Activated B cell treated with CpG ODN at 0.5 μM for 24 hours (primary cell): ENCODE results near the gene MST1. TPM values are rescaled to one million over a fixed set of nuclear protein-coding genes. Genes with fewer than 3 reads are reported as not detected.

Source experiments
- ATAC-seq: fragments of 200-7000 bp; cut with Tn5 transposase; one replicate; pipeline ENCODE4 v1.10.0; 2021; ENCODE audit warnings: low read depth, mild to moderate bottlenecking, moderate library complexity
- CTCF ChIA-PET: fragments of 350-600 bp; sonication (Branson Sonifier 250); formaldehyde crosslinking; loops from one replicate; lab custom pipeline; 2021; ENCODE audit warnings: antibody characterized with exemption; lab: Charles Lee
- POLR2A ChIA-PET: fragments of 350-600 bp; sonication (Branson Sonifier 250); formaldehyde crosslinking; loops from one replicate; lab custom pipeline; 2021; ENCODE audit warnings: antibody characterized with exemption; lab: Charles Lee
- DNase-seq: peaks from one replicate; pipeline ENCODE4 v3.0.0; 2022
- H3K27ac Mint-ChIP-seq: one replicate; pipeline ENCODE4 v1.8.0; 2020; ENCODE audit warnings: mixed read lengths
- H3K27me3 Mint-ChIP-seq: one replicate; pipeline ENCODE4 v1.8.0; 2021; ENCODE audit warnings: mixed read lengths
- H3K36me3 Mint-ChIP-seq: one replicate; pipeline ENCODE4 v1.8.0; 2021; ENCODE audit warnings: low read depth, mixed read lengths
- H3K4me1 Mint-ChIP-seq: one replicate; pipeline ENCODE4 v1.8.0; 2021; ENCODE audit warnings: mixed read lengths
- H3K4me3 Mint-ChIP-seq: one replicate; pipeline ENCODE4 v1.8.0; 2020; ENCODE audit warnings: mild to moderate bottlenecking, mixed read lengths
- H3K9me3 Mint-ChIP-seq: one replicate; pipeline ENCODE4 v1.8.0; 2020; ENCODE audit warnings: mixed read lengths
- intact Hi-C: fragments of 100-400 bp; cut with micrococcal nuclease; formaldehyde crosslinking; loops from one replicate; pipeline ENCODE4 v1.15.1; 2024
- total RNA-seq: library from RNA; stranded (reverse); gene quantifications from 2 replicates; pipeline ENCODE4 v1.2.3, GENCODE V29; 2022
- TF ChIP-seq, protein P1 (sequence below): fragments of 200-600 bp; IDR thresholded peaks from one replicate; pipeline ENCODE4 v1.8.0; 2022; ENCODE audit warnings: antibody characterized with exemption, mild to moderate bottlenecking

The MST1 gene
- total RNA-seq, 1 donor from 2014 or later = 8.0 TPM

GRCh38 chr3:49712631-49713317, 23.5 kb upstream of the MST1 start:
- Mint-ChIP-seq H3K4me3 (no peak overlapping the region), H3K4me1 (peaks cover under 1% of the 10 kb centered on the region), H3K9me3 (no peaks in the 10 kb centered on the region), H3K27me3 (no peaks in the 10 kb centered on the region), H3K27ac (no peak overlapping the region), H3K36me3 (peaks cover 15% of the 10 kb centered on the region)
- ATAC-seq (no peak), DNase-seq (no peak)
- CTCF ChIA-PET = interaction anchor here (1.0 kb wide), 1 partner anchor 9 kb away, joined by 3 read pairs; no protein-coding TSS in a partner anchor
- intact Hi-C loops = no loop called here
- TF ChIP-seq, protein P1, sequence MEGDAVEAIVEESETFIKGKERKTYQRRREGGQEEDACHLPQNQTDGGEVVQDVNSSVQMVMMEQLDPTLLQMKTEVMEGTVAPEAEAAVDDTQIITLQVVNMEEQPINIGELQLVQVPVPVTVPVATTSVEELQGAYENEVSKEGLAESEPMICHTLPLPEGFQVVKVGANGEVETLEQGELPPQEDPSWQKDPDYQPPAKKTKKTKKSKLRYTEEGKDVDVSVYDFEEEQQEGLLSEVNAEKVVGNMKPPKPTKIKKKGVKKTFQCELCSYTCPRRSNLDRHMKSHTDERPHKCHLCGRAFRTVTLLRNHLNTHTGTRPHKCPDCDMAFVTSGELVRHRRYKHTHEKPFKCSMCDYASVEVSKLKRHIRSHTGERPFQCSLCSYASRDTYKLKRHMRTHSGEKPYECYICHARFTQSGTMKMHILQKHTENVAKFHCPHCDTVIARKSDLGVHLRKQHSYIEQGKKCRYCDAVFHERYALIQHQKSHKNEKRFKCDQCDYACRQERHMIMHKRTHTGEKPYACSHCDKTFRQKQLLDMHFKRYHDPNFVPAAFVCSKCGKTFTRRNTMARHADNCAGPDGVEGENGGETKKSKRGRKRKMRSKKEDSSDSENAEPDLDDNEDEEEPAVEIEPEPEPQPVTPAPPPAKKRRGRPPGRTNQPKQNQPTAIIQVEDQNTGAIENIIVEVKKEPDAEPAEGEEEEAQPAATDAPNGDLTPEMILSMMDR = no peak
- POLR2A ChIA-PET = interaction anchor here (0.5 kb wide), 2 partner anchors 26 to 1927 kb away, joined by 4 read pairs; no protein-coding TSS in a partner anchor

- Mint-ChIP-seq H3K27ac (no peak overlapping the region), H3K4me1 (peaks cover 4% of the 10 kb centered on the region), H3K9me3 (no peaks in the 10 kb centered on the region), H3K27me3 (no peaks in the 10 kb centered on the region), H3K4me3 (no peak overlapping the region), H3K36me3 (peaks cover 19% of the 10 kb centered on the region)
- ChIA-PET POLR2A (no interaction called here), CTCF (no interaction called here)
- intact Hi-C loops = no loop called here
- TF ChIP-seq, protein P1 = no peak
- no peak for DNase-seq
- no peak for ATAC-seq
These were observed 22.9 kb upstream of the MST1 start for GRCh38 chr3:49712166-49712565.

DNA sequence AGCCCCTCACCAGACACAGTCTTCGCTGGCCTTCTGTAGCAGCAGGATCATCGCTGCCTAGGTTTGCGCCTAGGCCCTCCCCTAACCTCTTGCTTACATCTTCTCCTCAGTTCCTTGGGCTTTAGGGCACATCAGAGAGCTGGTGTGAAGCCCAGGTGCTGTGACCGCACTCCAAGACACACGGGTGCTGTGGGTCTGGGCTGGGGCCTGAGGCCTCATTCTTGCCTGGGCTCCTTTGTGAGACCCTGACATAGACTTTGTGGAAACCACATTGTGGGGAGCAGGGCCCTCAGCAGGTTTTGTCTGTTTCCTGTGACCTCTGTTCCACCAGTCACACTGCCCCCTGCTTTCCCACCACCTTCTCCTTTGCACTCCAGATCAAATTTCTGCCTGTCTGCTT, 22.2 kb upstream of the MST1 start:
- H3K4me1 Mint-ChIP-seq = peaks cover 4% of the 10 kb centered on the region
- CTCF ChIA-PET = no interaction called here
- no peak overlapping the region for H3K27ac Mint-ChIP-seq
- ATAC-seq = no peak
- no peak overlapping the region for H3K4me3 Mint-ChIP-seq
- intact Hi-C loops = no loop called here
- POLR2A ChIA-PET = interaction anchor here (0.6 kb wide), 1 partner anchor 13 kb away, joined by 3 read pairs; no protein-coding TSS in a partner anchor
- TF ChIP-seq, protein P1 = no peak
- DNase-seq = no peak
- no peaks in the 10 kb centered on the region for H3K27me3 Mint-ChIP-seq
- H3K9me3 Mint-ChIP-seq = no peaks in the 10 kb centered on the region
- H3K36me3 Mint-ChIP-seq = peaks cover 24% of the 10 kb centered on the region

GRCh38 chr3:49709852-49710251, 20.6 kb upstream of the MST1 start:
- intact Hi-C loops = no loop called here
- ATAC-seq (no peak), DNase-seq (no peak)
- peaks cover 21% of the 10 kb centered on the region for H3K36me3 Mint-ChIP-seq
- no peak overlapping the region for H3K4me3 Mint-ChIP-seq
- H3K4me1 Mint-ChIP-seq = peaks cover 4% of the 10 kb centered on the region
- ChIA-PET POLR2A (no interaction called here), CTCF (no interaction called here)
- TF ChIP-seq, protein P1 = no peak
- no peaks in the 10 kb centered on the region for H3K9me3 Mint-ChIP-seq
- H3K27ac Mint-ChIP-seq = no peak overlapping the region
- H3K27me3 Mint-ChIP-seq = no peaks in the 10 kb centered on the region

DNA sequence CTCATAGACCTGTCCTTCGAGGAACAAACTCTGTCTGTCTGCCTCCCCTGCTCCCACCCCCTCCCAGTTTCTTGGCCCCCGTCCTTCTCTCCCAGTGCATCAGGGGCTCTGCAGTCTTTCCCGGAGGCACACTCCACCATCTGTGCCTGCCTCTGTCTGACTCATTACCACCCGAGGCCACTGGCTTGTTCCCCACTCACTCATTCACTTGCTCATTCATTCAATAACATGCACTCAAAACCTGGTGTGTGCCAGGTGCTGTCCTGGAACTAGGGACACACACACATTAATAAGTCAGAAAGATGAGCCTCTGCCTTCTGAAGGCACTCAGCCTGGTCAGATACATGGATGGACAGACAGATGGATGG, 17.8 kb upstream of the MST1 start:
- Mint-ChIP-seq H3K4me3 (no peak overlapping the region), H3K36me3 (peaks cover 33% of the 10 kb centered on the region), H3K4me1 (peaks cover 4% of the 10 kb centered on the region), H3K27ac (no peak overlapping the region), H3K9me3 (no peaks in the 10 kb centered on the region), H3K27me3 (no peaks in the 10 kb centered on the region)
- POLR2A ChIA-PET = no interaction called here
- ATAC-seq (no peak), DNase-seq (no peak)
- TF ChIP-seq, protein P1 = no peak
- intact Hi-C loops = no loop called here
- CTCF ChIA-PET = no interaction called here
